Measurements from ENCODE around the gene CCDC178. TPM values are rescaled to one million over a fixed set of nuclear protein-coding genes. Genes with fewer than 3 reads are reported as not detected.
"Not testable (repeated sequence)": the region's sequence is repeated elsewhere in the genome, so short reads cannot be mapped to it uniquely, and the experiment has no call there.

Gene CCDC178
- total RNA-seq, 1 donor from 2014 or later = not detected

GRCh38 chr18:33356735-33357134, 83.8 kb downstream of the CCDC178 start:
- intact Hi-C loops (cut with micrococcal nuclease) = no loop called here

DNA sequence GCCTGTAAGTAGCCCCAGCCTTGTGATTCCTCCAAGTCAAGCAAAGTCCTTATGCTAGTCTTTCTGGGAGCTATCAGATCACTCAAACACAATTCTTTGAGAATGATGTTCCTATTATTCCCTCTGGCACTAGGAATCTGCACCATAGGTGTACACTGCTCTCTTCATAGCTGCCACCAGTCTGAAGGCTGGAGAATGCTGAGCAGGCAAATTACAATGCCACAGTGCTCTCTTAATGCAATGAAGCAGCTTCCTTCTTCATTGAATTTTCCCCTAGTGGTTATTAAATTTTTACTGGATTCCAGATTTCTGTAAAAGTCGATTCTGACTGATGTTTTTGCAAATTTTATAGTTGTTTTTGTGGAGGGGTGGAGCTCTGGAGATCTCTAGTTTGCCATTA, 84.8 kb downstream of the CCDC178 start:
- intact Hi-C loops (cut with micrococcal nuclease) = no loop called here

GRCh38 chr18:33355263-33355662, 85.3 kb downstream of the CCDC178 start:
- intact Hi-C loops (cut with micrococcal nuclease) = no loop called here

- intact Hi-C loops (cut with micrococcal nuclease) = no loop called here
Measured at GRCh38 chr18:33350256-33350655, 90.3 kb downstream of the CCDC178 start.

DNA sequence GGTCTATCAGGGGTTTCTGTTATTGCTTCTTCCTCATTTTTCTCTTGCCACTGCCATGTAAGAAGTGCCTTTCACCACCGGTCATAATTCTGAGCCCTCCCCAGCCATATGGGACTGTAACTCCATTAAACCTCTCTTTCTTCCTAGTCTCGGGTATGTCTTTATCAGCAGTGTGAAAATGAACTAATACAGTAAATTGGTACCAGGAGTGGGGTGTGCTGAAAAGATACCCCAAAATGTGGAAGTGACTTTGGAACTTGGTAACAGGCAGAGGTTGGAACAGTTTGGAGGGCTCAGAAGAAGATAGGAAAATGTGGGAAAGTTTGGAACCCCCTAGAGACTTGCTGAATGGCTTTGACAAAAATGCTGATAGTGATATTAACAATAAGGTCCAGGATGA, 100.8 kb downstream of the CCDC178 start:
- intact Hi-C loops (cut with micrococcal nuclease) = not testable (repeated sequence)

DNA sequence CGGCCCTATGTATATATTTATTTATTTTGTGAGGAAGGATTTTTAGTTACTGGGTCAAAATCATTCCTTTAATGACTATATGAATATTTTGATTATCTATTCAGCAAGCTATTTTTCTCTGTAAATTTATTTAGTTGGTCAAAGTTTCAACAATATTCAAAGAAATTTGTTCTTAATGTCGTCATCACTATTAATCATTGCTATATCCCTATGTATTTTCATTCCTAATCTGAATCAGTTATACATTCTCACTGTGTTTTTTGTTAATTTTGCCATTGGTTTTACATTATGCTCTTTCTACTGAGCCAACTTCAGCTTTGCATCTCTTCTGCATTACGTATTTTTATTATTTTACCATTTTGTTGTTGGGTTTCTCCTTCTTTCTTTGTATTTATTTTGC, 105.7 kb downstream of the CCDC178 start:
- intact Hi-C loops (cut with micrococcal nuclease) = no loop called here

- intact Hi-C loops (cut with micrococcal nuclease) = no loop called here
Measured at GRCh38 chr18:33330711-33331110, 109.8 kb downstream of the CCDC178 start.

DNA sequence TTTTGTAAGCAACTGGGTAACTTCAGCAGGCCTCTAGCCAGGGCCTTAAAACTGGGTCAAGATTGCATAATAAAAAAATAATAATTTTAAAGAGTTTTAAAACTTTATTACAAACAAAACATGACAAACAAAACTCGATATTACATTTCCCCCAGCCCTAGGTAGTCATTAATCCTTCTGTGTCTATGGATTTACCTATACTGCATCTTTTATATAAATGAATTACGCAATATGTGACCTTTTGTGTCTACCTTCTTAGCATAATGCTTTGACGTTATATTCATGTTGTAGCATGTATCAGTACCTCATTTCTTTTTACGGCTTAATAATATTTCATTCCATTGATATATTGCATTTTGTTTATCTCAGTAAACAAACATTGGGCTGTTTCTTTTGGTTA, 113.5 kb downstream of the CCDC178 start:
- intact Hi-C loops (cut with micrococcal nuclease) = no loop called here

- intact Hi-C loops (cut with micrococcal nuclease) = no loop called here
Measured at GRCh38 chr18:33317640-33318039, 122.9 kb downstream of the CCDC178 start.

GRCh38 chr18:33316146-33316587, 124.4 kb downstream of the CCDC178 start:
- intact Hi-C loops (cut with micrococcal nuclease) = no loop called here

DNA sequence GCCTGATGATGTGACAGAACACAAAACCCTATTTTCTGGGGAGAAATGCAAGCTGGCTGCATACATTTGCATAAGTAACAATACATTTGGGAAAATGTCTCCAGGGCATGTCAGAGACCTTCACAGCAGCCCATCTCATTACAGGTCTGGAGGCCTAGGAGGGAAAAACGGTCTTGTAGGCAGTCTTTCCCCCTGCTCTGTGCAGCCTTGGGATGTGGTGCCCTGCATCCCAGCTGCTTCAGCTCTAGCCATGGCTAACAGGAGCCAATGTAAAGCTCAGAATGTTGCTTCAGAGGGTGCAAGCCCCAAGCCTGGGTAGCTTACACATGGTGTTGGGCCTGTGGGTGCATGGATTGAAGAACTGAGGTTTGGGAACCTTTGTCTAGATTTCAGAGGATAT, 133.0 kb downstream of the CCDC178 start:
- intact Hi-C loops (cut with micrococcal nuclease) = no loop called here

DNA sequence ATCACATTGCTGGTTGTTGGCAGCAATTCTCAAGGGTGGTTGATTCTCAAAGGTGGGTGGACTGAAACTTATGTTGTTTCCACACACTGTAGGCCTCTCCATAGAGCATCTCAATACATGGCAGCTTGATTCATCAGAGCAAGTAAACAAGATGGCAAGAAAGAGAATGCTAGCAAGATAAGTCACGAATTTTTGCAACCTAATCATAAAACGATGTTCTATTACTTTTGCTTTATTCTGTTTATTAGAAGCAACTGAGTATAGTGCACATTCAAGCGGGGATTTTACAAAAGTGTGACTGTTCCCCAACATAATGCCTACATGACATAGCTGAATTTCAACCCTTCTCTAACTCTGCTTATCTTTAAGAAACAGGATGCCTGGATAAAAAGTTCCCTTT, 136.2 kb downstream of the CCDC178 start:
- intact Hi-C loops (cut with micrococcal nuclease) = no loop called here

- intact Hi-C loops (cut with micrococcal nuclease) = no loop called here
Measured at GRCh38 chr18:33291539-33291938, 149.0 kb downstream of the CCDC178 start.

DNA sequence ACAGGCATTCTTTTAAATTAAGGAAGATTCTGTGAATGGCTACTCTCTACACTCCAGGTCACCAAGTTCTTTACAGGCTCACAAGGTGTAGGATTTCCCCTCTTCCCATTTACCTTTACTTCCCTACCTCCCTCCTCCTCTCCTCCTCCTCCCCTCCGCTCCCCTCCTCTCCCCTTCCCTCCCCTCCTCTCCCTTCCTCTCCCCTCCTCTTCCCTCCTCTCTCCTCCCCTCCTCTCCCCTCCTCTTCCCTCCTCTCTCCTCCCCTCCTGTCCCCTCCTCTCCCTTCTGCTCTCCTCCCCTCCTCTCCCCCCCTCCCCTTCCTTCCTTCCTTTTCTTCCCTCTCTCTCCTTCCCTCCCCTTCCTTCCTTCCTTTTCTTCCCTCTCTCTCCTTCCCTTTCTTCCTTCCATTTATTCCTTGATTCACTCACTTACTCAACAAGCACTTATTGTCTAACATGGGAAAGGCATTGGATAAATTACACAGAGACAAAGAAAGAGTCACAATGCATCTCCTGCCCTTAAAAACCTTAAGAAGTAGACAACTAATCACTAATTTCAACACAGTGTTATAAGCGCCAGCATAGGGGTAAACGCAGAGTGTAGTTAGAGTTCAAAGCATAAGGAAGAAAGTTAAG, 152.3 kb downstream of the CCDC178 start:
- intact Hi-C loops (cut with micrococcal nuclease) = no loop called here

DNA sequence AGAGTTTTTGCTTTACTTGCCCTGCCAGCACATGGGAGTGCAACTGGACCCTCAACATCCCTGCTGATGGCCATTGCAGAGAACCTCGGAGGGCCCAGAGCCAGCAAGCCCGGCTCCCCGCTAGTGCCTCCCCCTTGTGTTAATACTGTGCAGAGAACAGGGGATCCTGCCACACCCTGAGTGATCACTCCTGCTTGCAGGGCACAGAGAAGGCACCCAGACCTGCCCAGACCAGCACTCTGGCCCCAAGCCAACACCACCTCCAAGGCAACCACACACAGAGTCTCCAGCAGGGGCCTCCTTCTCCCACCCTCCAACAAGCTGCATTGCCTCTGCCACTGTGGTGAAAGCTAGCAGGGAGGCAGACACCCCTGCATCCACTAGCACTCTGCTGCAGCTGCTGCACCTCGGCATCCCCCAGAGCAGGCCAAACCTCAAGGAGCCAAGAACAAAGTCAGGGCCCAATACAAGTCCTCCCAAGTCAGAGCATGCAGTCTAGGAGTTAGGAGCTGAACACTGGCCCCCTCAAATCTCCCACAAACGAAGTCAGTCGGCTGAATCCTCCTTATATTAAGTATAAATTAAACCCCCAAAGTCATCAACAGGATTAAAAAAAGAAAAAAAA, 157.7 kb downstream of the CCDC178 start:
- intact Hi-C loops (cut with micrococcal nuclease) = no loop called here

DNA sequence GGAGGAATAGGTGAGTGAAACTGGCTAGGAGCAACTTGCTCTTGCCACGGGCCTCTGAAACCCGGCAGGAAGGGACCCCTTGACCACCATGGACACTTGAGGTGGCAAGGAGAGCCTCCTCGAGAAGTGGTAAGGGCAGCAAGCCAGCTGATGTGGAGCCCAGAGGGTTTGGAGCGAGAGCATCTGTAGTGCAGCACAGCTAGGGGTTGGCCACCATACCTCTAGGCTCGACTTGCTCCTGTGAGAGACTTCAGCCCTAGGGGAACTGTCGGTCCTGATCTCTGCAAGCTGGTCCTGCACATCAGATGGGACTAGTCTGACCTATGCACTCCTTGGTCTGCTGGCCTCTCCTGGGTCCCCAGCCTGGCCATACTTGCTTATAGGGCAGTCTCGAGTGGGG, 158.4 kb downstream of the CCDC178 start:
- intact Hi-C loops (cut with micrococcal nuclease) = no loop called here

DNA sequence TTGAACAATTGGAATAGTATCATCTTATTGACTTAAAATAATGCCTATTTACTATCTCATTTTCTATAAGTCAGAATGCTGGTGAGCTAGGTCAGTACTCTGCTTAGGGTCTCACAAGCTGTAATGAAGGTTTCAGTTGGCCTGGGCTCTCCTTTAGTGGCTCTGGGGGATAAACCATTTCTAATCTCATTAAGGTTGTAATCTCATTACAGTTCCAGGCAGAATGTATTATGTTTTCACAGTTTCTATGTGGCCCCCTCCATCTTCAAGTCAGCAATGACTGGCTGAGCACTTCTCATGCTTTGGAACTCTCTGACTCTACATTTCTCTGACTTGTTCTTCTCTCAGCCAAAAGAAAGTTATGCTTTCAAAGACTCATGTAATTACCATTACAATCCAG, 163.1 kb downstream of the CCDC178 start:
- intact Hi-C loops (cut with micrococcal nuclease) = no loop called here

DNA sequence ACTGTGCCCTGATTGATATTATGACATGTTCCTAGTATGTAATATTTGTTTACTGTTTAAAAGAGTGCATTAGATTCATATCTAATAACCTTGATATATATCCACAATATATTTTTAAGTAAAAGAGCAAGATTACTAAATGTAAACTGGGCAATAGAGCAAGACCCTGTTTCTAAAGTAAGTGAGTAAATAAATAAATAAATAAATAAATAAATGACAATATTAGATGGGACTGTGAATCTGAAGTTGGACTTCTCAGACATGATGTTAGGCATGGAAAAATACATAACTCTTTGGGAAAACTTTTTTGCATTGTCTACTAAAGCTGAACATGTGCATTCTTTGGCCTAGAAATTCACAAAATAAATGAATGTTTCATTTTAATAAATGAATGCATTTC, 164.7 kb downstream of the CCDC178 start:
- intact Hi-C loops (cut with micrococcal nuclease) = no loop called here

DNA sequence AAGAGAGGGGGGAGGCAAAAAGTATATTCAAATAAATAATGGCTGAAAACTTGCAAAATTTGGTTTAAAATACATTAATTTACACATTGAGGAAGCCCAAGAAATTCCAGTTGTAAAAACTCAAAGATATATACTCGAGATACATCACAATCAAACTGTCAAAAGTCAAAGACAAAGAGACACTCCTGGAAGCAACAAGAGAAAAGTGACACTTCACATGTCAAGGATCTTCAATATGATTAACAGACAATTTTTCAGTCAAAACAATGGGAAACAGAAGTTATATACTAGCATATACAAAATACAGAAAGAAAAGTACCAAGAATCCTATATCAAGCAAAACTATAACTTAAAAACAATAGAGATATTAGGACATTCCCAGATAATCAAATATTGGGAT, 170.2 kb downstream of the CCDC178 start:
- intact Hi-C loops (cut with micrococcal nuclease) = no loop called here

DNA sequence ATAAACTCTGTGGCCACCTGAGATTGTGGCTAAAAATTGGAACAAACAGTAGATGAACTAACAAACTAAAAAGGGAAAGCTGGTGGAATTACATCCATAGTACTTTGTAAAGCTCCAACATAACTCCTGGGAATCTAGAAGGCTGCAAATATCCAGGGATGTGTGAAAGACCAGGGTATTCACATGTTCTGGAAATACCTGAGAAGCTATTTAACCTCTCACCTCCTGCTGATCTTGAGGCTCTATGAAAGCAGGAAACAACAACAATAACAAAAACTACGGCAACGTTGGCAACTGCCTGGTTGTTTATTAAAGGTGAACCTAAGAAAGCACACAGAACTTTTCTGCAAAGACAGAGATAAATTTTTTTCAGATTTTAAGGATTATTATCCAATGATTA, 171.3 kb downstream of the CCDC178 start:
- intact Hi-C loops (cut with micrococcal nuclease) = no loop called here

- intact Hi-C loops (cut with micrococcal nuclease) = no loop called here
Measured at GRCh38 chr18:33264566-33264965, 176.0 kb downstream of the CCDC178 start.

GRCh38 chr18:33239298-33239697, 201.2 kb downstream of the CCDC178 start:
- intact Hi-C loops (cut with micrococcal nuclease) = no loop called here

GRCh38 chr18:33232318-33232626, 208.2 kb downstream of the CCDC178 start:
- intact Hi-C loops (cut with micrococcal nuclease) = loop anchor here (5.0 kb wide), 1 partner anchor 1555 kb away; no protein-coding TSS in a partner anchor

All from T-helper 2 cell treated with Interferon-gamma antibody and Interleukin-4, amounts not matched to agents 100 ng/mL and 5 ng/mL, for 36 hours (primary cell).